ENCODE data around the gene NPLOC4. TPM values are rescaled to one million over a fixed set of nuclear protein-coding genes. Genes with fewer than 3 reads are reported as not detected.

The NPLOC4 gene
- total RNA-seq, 4 donors from 2014 or later = 45.8 to 98.5 (median 58.1) TPM

DNA sequence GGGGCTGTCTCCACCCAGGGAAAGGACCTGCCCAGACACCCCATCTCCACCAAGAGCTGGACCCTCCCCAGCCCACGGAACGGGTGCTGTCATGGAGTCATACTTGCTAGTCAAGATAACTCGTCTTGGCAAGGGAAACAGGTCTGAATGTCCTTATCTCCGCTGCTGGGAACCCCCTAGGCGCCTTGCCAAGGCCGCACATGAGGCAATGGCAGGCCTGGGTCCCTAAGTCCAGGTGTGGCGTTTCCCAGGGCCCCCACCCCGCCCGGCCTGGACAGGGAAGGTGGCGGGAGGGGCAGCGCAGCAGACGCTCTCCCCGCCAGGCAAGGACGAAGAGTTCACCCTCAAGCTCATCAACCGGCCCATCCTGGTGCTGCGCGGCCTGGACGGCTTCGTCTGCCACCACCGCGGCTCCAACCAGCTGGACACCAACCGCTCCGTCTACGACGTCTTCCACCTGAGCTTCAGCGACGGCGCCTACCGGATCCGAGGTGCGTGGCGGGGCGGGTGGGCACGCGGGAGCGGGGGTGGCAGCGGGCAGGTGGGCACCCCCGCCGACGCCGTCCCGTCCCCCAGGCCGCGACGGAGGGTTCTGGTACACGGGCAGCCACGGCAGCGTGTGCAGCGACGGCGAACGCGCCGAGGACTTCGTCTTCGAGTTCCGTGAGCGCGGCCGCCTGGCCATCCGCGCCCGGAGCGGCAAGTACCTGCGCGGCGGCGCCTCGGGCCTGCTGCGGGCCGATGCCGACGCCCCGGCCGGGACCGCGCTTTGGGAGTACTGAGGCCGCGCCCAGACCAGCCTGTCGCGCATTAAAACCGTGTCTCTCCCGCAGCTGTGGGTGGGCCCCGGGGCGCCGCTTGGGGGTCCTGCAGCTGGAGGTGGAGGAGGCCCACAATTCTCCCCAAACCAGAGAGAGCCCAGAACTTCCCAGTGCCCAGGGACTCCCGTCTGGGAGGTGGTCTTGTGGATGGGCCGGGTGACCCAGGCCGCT lies 100.3 kb downstream of the NPLOC4 start:
- H3K4me3 ChIP-seq (replicated peaks in 1 of 3) = no peak overlapping the region
- no peaks in the 10 kb centered on the region for H3K27me3 ChIP-seq
- H3K9me3 ChIP-seq = no peaks in the 10 kb centered on the region
- WGBS, 2 donors = 54 to 66% methylated on average over 19 to 53 of the region's 89 CpGs
- intact Hi-C loops (cut with DNase I) = no loop called here
- no peak for DNase-seq
- H3K27ac ChIP-seq = no peak overlapping the region
- no peak for TF ChIP-seq POLR2A (IDR thresholded peaks at IDR 0.05)
- TF ChIP-seq, protein P1, sequence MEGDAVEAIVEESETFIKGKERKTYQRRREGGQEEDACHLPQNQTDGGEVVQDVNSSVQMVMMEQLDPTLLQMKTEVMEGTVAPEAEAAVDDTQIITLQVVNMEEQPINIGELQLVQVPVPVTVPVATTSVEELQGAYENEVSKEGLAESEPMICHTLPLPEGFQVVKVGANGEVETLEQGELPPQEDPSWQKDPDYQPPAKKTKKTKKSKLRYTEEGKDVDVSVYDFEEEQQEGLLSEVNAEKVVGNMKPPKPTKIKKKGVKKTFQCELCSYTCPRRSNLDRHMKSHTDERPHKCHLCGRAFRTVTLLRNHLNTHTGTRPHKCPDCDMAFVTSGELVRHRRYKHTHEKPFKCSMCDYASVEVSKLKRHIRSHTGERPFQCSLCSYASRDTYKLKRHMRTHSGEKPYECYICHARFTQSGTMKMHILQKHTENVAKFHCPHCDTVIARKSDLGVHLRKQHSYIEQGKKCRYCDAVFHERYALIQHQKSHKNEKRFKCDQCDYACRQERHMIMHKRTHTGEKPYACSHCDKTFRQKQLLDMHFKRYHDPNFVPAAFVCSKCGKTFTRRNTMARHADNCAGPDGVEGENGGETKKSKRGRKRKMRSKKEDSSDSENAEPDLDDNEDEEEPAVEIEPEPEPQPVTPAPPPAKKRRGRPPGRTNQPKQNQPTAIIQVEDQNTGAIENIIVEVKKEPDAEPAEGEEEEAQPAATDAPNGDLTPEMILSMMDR (IDR thresholded peaks at IDR 0.05) = no peak
- peaks cover 0 to 11% of the 10 kb centered on the region in 2 donors for H3K36me3 ChIP-seq
- H3K4me1 ChIP-seq = peaks cover 0 to 11% of the 10 kb centered on the region in 2 donors

DNA sequence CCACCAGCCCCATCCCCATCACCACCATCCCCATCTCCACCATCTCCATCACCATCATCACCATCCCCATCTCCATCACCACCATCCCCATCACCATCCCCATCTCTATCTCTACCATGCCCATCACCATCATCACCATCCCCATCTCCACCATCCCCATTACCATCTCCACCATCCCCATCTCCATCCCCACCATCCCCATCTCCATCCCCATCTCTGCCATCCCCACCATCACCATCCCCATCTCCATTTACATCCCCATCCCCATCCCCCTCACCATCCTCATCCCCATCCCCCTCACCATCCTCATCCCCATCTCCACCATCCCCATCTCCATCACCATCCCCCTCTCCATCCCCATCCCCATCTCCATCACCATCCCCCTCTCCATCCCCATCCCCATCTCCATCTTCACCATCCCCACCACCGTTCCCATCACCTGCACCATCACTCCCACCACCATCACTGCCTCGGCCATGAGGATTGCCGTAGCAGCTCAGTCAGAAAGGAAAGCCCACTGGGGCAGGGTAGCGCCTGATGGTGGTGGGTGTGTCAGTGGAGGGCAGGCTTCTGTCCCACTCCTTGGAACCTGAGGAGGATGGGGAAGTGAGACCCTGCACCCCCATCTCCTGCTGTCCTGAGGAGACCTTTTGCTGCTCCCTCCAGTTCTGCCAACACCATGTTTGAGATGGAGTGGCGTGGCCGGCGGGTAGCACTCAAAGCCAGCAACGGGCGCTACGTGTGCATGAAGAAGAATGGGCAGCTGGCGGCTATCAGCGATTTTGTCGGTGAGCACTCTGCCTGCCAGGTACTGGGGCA lies 101.2 kb downstream of the NPLOC4 start:
- H3K36me3 ChIP-seq = peaks cover 0 to 7% of the 10 kb centered on the region in 2 donors
- H3K4me1 ChIP-seq = peaks cover 0 to 11% of the 10 kb centered on the region in 2 donors
- no peak for DNase-seq
- no peak overlapping the region for H3K27ac ChIP-seq
- no peaks in the 10 kb centered on the region for H3K9me3 ChIP-seq
- intact Hi-C loops (cut with DNase I) = no loop called here
- no peak overlapping the region for H3K4me3 ChIP-seq (replicated peaks in 1 of 3)
- no peaks in the 10 kb centered on the region for H3K27me3 ChIP-seq
- TF ChIP-seq, protein P1 (IDR thresholded peaks at IDR 0.05) = no peak
- no peak for TF ChIP-seq POLR2A (IDR thresholded peaks at IDR 0.05)
- WGBS, 2 donors = 68 to 99% methylated on average over 8 to 11 of the region's 13 CpGs

DNA sequence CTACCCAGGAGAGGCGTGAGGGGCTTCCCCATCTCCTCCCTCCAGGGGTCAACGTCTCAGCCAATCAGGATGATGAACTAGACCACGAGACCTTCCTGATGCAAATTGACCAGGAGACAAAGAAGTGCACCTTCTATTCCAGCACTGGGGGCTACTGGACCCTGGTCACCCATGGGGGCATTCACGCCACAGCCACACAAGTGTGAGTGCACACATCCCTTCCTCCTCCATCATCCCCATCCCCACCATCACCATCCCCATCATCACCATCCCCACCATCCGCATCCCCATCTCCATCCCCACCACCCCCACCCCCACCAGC lies 101.9 kb downstream of the NPLOC4 start:
- whole genome bisulfite sequencing, 2 donors = 81 to 100% methylated on average over 4 to 5 of the region's 5 CpGs
- Histone ChIP-seq H3K27ac (no peak overlapping the region), H3K4me3 (replicated peaks in 1 of 3) (no peak overlapping the region), H3K36me3 (no peaks in the 10 kb centered on the region), H3K9me3 (no peaks in the 10 kb centered on the region), H3K27me3 (no peaks in the 10 kb centered on the region), H3K4me1 (peaks cover 0 to 18% of the 10 kb centered on the region in 2 donors)
- intact Hi-C loops (cut with DNase I) = no loop called here
- no peak for DNase-seq
- TF ChIP-seq, protein P1 (IDR thresholded peaks at IDR 0.05) = no peak
- no peak for TF ChIP-seq POLR2A (IDR thresholded peaks at IDR 0.05)

- 82 to 85% methylated on average over 3 to 5 of the region's 6 CpGs for WGBS, 2 donors
- H3K36me3 ChIP-seq = no peaks in the 10 kb centered on the region
- peaks cover 0 to 19% of the 10 kb centered on the region in 2 donors for H3K4me1 ChIP-seq
- H3K4me3 ChIP-seq (replicated peaks in 1 of 3) = no peak overlapping the region
- DNase-seq = no peak
- no peaks in the 10 kb centered on the region for H3K9me3 ChIP-seq
- no peak for TF ChIP-seq POLR2A (IDR thresholded peaks at IDR 0.05)
- TF ChIP-seq, protein P1 (IDR thresholded peaks at IDR 0.05) = no peak
- intact Hi-C loops (cut with DNase I) = no loop called here
- no peak overlapping the region for H3K27ac ChIP-seq
- H3K27me3 ChIP-seq = no peaks in the 10 kb centered on the region
Observed at GRCh38 chr17:81534157-81535006, 102.5 kb downstream of the NPLOC4 start.

Data from thyroid gland (tissue), 4 donors.